ENCODE data around the gene ANGEL2.
"Not testable (repeated sequence)": the region's sequence is repeated elsewhere in the genome, so short reads cannot be mapped to it uniquely, and the experiment has no call there.

ANGEL2 gene

DNA sequence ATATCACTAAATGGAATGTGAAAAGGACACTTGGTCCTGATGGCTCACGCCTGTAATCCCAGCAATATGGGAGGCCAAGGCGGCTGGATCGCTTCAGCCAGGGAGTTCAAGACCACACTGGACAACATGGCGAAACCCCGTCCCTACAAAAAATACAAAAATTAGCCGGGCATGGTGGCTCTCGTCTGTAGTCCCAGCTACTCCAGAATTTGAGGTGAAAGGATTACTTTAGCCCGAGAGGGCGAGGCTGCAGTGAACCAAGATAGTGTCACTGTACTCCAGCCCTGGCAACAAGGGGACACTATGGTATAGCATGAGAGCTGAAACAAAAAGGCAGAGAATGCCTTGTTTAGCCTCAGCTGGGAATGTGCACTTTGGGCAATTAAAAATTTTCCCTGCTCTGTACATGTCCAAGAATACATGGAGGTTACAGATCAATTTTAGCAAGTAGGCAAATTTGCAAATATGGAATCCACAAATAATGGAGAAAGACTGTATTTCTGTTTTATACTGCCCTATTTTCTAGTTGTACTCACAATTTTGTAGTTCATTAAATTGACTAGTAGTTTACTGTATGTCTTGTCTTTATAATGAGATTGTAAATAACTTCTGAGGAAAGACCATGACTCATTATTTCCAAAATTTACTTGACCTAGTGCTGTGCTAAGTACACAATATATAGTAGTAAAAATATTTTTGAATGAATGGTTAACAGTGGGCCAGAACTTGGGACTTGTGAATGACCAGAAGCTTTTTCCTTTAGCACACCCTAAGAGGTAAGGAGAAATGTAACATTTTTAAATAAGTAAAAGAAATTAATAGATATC lies 2.0 kb upstream of the ANGEL2 start:
- peak; percentile 30 for DNase-seq

DNA sequence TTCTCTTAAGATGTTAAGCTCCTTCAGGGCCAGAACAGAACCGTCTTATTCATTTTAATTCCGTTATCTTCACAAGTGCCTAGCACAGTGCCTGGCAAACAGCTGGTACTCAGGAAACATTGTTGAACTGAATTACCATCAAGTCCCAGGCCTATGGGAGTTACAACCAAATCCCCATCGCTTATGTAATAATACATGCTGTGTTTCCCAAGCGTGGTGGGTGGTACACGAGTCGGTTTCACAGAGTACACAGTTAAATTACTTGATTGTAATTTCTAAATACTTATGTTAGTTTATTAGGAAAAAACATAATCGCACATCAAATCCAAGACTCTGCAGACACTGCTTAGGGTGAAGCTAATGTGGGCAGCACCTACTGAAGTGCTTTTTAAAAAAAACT lies 1.0 kb downstream of the ANGEL2 start:
- DNase-seq: peak; percentile 51

DNA sequence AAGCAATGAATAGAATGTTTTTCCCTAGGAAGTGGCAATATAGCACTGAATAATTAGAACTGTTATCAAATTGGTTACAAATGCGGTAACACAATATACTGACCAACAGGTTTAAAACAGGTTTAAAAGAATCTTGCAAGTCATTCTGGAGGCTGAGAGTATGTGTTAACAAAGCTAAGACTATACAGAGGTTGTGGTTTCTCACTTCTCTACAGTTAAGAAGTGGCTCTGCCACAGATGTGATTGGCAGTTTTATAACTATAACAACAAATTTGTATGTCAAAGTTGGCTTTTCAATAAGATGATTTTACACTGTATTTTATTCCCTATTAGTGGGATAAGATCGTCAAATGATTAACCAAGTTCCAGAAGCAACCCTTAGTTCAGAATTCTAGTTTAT lies 7.1 kb downstream of the ANGEL2 start:
- peak; percentile 58 for DNase-seq

DNA sequence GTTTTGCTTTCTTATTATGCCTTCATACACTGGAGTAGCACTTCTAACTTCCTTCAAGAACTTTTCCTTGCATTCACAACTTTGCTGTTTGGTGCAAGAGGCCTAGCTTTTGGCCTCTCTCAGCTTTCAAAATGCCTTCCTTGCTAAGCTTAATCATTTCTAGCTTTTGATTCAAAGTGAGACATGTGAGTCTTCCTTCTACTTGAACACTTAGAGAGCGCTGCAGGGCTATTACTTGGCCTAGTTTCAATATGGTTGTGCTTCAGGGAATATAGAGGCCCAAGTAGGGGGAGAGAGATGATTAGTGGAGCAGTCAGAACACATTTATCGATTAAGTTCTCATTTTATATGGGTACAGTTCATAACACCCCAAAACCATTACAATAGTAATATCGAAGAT lies 12.4 kb downstream of the ANGEL2 start:
- DNase-seq: no peak

DNA sequence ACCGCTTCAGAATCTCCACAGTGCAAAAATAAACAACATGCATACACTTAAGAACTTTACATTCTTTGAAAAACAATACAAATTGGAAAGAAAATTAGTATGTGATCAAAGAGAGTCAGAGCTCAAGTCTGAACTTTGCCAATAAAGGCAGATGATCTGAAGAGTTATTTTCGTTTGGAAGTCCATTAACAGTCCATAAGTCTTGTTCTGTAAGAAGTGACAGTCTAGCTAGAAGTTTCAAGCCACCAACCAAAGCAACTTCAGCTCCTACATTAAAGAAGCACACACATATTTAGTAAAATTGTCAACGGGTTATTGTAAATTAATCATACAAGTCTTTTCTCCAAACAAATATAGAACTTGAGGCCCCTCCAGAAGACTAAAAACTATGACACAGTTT lies 20.7 kb downstream of the ANGEL2 start:
- DNase-seq: no peak

DNA sequence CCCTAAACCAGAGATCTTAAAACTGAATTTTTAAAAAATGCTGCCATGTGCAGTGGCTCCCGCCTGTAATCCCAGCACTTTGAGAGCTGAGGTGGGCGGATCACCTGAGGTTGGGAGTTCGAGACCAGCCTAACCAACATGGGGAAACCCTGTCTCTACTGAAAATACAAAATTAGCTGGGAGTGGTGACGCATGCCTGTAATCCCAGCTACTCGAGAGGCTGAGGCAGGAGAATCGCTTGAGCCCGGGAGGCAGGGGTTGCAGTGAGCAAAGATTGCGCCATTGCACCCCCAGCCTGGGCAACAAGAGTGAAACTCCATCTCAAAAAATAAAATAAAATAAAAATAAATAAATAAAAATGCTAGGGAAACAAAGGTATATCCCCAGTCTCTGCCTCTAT lies 21.7 kb downstream of the ANGEL2 start:
- not testable (repeated sequence) for DNase-seq

DNA sequence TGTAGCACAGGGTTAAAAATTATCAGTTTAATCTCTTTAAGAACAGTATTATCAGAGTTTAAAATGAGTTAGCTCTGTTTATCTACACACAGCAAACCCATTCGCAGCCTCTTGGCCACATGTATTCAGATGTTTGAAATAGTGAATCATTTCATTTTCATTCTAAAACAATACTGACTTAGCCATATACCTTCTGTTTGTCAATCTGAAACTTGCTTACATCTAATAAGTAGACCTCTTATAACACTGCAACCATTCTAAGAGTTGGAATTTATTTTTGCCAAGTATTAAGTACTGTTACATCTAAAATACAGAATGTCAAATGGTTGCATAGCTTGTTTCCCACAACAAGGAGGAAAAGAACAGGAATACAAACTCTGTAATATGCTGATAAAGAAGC lies 25.4 kb downstream of the ANGEL2 start:
- DNase-seq: no peak

DNA sequence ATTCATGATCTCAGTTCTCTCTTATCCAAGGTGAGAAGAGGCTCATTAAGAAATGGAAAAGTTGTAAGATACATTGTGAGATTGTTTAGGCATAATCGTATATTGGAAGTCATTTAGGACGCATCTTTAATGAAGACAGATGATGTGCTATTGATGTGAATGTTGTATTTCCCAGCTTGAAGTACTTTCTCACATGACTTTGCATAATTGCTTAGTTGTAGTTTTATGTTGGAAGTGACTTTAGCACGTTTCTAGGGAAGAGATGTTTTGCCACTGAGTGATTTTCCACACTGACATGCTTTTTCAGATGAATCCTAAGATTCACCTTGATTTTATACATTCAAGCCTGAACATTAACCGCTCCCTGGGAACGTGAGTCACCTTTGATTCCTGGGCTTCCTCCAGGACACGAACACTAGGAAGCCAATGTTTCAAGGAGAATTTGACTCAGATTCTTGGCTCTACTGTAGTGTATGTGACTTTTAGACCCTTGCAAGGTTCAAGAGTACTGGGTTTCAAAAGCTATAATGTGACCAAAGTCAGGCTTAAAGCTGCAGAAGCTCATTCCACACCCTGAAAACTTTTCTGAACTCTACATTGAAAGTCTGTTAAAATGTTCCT lies 27.9 kb downstream of the ANGEL2 start:
- no peak for DNase-seq

DNA sequence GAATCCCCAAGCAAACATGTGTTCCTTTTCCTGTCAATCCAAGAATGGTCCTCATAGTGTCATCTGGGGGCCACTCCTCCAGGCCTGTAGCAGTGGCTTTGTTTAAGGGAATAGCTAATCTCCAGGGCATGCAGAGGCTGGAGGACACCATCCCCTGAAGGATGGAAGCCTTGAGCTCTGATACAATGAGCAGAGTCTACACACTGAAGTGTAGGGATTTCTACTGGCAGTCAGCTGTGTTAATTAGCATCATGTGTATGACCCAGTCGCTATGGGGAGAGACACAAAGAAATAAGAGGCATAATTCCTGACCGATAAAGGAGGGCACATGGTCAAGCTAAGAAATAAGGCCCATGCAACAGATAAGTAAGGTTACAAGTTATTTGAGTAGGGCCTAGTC lies 29.1 kb downstream of the ANGEL2 start:
- no peak for DNase-seq

DNA sequence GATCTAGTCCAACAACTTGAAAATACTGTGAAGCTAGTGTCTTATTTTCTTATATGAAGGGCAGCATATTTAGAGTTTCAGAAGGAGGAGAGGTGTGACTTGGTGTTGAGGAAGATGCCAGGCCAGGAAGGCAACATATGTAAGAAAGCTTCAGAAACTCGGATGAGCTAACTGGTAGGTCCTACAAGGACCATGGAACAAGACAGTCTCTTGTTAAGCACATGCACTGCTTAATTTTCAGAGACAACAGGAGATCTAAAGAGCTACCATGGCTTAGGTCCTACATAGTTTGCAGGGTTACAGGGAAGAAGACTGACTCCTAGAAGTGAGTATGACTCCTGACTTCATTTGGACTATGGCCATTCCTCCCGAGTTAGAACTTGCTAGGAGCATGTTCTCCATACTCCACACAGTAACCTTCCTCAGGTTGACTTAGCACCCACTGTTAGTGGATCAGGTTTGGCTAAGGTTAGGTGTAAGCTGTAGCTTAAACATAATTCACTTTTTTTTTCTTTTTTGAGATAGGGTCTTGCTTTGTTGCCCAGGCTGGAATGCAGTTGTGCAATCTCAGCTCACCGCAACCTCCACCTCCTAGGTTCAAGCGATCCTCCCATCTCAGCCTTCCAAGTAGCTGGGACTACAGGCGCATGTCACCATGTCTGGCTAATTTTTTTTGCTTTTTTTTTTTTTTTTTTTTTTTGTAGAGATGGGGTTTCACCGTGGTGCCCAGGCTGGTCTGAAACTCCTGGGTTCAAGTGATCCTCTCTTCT lies 31.0 kb downstream of the ANGEL2 start:
- DNase-seq: no peak

DNA sequence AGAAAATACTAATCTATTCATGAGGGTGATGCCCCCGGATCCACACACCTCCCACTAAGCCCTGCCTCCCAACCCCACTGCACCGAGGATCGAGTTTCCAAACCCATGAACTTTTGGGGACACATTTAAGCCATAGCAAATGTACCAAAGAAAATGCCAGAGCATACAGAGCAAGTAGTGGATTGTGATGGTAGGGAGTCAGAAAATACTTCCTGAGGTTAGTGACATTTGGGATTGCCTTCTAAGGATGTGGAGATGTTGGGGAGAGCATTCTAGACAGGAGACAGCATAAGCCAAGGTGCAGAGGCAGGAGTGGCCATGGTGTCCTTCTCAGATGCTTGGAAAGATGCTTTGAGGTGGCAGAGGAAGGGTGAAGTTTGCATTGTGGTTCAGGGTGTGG lies 32.2 kb downstream of the ANGEL2 start:
- no peak for DNase-seq

DNA sequence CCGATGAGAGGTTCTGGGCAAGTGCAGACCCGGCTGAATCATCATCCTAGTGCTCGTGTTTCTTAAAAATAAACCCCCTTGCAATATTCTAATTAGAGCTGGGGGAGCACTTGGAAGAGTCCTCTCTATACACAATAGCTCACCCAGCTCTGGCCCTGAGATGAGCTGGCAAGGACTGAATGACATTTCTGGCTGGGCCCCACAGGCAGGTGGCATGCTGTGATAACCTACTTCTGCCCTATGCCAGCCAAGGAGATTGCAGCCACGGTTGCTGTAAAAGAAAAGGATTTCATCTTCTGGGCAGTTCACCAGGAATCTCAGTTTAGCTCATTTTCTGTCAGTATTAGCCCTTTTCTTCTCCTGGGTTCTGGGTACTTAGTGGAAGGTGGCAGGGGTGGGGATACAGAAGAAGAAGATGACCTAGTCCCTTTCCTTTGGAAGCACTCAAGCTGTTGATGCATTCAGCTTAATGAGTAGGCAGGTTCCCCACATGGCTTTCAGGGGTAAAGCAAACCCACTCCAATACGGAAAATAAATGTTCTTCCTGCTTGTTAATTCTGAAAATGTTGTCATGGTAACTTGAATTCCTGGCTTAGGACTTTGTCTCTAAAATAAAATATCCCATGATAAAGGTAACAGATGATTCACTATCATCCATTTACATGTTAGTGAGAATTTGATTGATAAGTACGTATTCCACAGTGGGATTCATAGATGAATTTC lies 33.1 kb downstream of the ANGEL2 start:
- DNase-seq: peak; percentile 56

DNA sequence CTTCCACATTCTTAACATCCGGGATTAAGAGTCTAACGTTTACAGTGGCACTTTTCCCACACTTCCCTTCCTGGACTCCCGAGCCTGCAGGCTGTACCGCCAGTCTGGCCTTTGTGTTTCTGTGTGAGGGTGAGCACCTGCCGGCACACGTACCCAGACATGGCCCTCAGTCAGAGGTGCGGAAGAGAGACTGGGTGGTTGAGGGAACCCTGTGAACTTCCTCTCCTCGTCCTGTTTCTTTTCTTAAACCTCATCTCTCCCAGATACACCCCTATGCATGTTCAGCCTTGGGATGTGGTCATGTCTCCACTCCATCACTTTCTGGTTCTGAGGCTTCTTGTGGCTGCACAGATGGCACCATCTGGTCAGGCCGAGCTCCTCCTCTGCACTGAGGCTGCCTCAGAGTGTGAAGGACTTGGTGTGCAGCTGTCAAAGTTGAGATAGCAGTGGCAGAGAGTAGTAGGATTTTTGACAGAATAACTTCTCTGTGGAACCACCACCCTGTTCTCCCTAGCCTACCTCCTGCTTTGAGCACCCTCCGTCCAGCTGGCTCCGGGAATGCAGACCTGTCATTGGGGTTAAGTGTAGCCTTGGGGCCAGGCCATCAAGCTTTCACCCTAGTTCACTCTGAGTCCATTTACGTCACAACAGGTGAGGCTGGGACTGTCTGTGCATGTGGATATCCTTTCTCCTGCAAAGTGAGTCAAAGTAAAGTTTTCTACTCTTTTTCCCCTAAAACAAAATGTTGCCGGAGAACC lies 33.9 kb downstream of the ANGEL2 start:
- DNase-seq: no peak

DNA sequence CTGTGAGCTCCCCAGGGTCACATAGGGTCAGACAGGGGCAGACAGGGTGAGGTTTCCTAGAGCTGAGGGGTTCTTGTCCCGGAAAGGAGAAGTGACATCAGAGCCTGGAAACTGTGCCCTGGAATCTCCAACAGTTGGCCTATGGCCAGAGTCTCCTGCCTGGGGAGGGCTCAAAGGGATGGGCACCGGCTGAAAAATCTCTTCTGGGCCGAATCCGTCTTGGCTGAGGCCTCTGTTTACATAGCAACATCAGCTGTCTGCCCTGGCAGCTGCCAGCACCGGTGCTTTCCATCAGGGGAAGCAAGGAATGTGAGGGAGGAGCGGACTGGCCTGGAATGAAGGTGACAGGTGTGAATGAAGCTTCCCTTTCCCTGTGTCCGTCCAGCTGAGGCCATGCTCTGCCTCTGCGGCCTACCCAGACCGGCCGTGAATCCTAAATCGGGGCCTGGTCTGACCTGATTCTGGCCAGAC lies 34.6 kb downstream of the ANGEL2 start:
- no peak for DNase-seq

DNA sequence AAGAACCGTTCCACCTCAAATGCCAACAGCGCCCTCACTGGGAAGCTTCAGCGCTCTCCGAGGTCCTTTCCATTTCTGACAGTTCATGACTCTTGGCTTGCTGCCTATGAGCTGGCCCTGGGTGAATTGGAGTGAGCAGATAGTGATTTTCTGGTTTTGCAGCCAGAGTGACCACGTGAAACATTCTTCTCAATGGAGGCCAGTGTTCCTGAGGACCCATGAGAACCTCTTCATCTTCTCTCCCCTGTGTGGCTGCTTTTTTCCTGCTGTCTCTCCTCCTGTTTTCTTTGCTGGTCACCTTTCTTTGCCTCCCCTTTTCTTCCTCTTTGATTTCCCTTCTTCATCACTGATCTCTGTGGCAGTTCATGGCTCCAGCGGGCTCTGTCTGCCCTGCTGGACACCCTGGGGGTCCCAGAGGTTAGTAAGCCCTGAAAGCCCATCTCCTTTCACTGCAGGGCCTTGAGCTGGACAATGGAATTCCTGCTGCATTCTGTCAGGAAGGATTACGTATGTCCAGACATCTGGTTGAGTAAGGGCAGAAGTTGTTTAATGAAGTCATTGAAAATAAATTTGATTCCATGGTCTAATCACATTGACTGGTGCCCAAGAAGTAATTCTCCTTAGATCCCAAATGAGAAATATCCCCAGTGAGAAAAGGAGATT lies 35.4 kb downstream of the ANGEL2 start:
- DNase-seq: peak; percentile 16

DNA sequence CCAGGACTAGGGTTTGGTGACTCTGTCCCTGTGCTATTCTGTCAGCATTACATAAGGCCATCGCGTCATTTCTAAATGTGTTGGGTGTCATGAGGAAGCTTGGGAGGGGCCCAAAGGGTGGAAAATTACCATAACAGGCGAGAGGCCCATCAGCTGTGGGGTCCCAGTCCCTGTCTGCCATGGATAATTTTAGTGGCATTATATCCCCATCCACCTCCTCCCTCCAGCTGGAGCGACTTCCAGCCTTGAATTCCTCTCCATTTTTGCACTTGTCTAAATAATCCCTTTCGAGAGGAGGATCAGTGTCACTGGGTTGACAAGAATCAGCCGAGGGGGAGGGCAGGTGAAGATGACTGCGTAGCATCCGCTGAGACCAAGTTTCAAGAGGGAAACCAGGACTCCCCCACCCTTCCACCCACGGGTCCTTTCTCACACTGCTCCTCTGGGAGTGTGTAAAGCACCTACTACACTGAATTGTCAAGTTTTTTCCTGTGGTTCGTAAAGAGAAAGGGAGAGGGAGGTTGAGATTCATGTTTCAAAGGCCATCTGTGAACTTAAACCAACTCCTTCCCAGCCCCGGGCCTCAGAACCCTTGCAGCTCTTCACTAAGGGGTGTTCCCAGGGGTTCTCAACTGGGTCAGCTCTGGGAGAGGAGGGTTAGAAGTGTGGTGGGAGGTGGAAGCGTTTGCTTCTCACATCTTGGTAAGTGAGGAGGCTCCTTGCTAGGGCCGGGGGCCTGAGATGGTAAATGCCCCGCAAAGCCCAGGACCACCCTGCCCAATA lies 36.1 kb downstream of the ANGEL2 start:
- no peak for DNase-seq

DNA sequence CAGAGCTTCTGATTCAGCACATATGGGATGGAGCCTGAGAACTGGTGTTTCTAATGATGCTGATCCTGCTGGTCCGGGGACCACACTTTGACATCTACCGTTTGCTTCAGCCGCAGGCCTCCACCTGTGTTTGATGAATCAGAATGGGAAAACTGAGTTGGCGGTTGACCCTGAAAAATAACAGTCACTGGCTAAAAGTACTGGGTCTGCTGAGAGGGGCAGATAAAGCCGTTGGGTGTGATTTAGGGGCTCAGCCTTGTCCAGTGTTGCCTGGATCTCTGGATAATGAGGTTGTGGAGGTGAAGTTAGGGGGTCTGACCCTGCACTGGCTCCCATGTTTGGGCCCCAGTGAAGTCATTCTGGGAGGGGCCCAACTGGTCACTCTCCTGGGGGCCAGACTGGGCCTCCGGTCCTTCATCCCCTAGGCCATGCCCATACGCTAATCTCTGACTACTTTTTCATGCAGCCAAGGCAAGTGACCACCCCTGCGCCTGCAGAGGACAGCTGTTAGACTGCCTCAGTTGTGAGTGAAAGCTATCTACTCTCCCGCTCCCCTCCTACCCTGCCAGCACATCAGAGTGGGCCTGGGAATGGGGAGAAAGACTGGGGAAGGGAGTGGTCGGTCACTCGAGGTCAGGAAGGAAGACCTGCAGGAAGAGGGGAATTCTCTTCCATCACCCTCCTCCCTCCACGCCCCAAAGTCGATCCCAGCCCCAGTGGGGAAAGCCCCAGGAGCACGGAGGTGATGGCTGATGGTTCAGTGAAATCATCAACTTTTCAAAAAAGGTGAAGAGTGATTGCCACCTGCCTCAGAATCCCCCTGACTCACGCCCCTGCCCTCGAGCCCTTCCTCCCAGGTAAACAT lies 37.7 kb downstream of the ANGEL2 start:
- DNase-seq: no peak

DNA sequence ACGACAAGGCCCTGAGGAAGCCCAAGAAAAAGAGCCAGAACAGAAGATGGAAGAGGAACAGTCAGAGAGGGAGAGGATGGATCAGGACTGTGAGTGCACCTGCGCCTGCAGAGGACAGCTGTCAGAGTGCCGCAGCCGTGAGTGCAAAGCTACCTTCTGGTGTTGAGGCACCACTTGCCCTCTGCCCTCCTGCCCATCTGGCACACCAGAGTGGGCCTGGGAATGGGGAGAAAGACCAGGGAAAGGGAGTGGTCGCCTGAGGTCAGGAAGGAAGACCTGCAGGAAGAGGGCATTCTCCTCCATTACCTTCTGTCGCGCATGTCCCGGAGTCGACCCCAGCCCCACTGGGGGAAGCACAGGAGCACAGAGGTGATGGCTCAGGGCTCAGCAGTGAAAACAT lies 39.1 kb downstream of the ANGEL2 start:
- no peak for DNase-seq

DNA sequence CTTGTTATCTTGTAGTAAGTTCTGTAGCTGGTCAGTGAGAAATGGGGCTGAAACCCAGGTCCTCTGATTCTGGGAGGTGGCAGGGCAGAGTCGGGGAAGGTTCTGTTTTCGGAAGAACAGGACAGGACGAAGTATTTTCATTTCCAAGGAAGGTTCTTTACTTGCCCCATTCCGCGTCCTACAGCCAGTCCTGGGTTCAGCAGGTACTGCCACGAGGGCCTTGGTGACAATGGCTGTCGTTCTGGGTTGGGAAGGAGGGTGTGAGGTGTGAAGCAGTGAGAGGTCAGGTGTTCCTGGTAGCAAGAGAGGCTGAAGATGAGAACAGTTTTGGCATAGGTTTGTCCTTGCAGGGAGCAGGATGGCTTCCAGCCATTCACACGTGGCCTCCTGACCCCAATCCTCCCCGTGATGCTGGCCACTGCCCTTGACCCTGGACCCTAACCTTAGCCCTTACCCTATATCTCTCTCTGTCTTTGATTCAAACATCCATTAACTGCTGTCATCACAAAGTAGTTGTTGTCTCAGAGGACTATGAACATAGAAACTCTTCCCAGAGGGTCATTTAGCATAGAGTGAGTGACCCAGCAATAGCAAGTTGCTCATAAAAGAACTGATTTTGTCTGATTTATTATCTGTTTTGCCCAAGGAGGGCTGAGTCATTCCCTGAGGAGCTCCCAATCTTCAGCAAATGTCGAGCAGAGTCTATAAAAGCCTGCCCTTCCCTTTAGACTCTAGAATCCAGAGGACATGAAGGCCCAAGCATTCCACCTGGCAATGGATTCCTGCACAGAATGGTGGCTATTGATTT lies 40.4 kb downstream of the ANGEL2 start:
- DNase-seq: no peak
